ENCODE results near the gene COQ8B. TPM values are rescaled to one million over a fixed set of nuclear protein-coding genes. Genes with fewer than 3 reads are reported as not detected.
A peak's percentile ranks its signal among the peaks of the same experiment; 100 is the strongest.

Gene COQ8B
- total RNA-seq, 1 experiment from 2014 or later, result 57.7 TPM

DNA sequence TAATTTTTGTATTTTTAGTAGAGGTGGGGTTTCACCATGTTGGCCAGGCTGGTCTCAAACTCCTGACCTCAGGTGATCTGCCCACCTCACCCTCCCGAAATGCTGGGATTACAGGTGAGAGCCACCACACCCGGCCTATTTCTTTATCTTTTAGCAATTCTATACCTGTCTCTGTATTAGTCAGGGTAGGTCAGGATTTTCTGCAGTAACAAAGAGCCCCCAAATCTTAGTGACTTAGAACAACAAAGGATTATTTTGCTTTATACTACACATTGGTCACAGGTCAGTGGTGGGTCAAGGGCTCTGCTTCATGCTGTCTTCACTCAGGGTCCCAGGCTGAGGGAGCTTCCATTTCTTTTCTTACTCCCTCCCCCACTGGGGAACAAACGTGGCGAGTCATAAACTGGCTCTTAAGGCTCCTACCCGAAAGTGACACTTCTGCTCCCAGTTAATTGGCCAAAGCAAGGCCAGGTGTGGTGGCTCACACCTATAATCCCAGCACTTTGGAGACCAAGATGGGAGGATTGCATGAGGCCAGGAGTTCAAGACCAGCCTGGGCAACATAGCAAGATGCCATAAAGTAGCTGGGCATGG is 7.1 kb upstream of the COQ8B start:
- BruUV-seq (replicated peaks), result no TSS peak
- peaks cover 60% of the 10 kb centered on the region for H3K79me2 ChIP-seq (ENCODE audit: low read depth)

DNA sequence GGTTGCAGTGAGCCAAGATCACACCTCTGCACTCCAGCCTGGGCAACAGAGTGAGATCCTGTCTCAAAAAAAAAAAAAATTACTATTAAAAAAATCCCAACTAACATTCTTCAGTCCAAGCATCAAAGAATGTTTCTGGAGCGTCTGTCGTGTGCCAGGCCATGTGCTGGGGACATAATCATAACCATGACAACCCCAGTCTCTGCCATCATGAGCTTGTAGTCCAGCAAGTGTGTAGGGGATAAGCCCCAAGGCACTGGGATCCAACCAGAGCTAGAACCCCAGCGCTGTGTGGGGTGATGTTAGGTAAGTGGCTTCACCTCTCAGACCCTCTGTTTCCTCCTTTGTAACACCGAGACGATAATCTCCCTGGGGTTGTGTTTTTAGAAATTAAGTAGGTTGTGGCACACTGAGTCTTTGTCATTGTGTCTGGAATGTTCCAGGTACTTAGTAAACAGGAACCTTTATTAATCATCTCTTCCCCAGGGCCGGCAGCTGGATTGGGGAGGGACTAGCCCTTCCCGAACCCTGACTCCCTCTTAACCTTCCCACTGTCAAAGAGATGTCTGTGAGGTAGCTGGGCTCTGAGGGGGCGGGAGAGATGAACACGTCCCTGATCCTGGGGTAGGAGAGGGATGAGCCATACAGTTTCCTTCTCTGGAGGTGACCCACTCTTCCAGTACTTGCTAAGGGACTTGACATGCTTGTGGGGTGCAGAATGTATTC is 5.4 kb upstream of the COQ8B start:
- no peak for DNase-seq
- H3K4me2 ChIP-seq, result 0 out of 2 replicates have a peak overlapping the region, but pooled peaks have one; percentile 0
- peaks cover 21% of the 10 kb centered on the region; the same call in 1 of the 2 replicates for H3F3A ChIP-seq (ENCODE audit: insufficient read depth, low read depth)
- intact Hi-C loops (cut with micrococcal nuclease; ENCODE audit: unreplicated experiment), result no loop called here
- H3K9me2 ChIP-seq (ENCODE audit: insufficient read depth), result no peaks in the 10 kb centered on the region
- peaks cover 76% of the 10 kb centered on the region for H3K79me2 ChIP-seq (ENCODE audit: low read depth)
- POLR2A ChIA-PET (ENCODE audit: unreplicated experiment), result no interaction called here
- no TSS peak for BruUV-seq (replicated peaks)
- TF ChIP-seq, protein P1, sequence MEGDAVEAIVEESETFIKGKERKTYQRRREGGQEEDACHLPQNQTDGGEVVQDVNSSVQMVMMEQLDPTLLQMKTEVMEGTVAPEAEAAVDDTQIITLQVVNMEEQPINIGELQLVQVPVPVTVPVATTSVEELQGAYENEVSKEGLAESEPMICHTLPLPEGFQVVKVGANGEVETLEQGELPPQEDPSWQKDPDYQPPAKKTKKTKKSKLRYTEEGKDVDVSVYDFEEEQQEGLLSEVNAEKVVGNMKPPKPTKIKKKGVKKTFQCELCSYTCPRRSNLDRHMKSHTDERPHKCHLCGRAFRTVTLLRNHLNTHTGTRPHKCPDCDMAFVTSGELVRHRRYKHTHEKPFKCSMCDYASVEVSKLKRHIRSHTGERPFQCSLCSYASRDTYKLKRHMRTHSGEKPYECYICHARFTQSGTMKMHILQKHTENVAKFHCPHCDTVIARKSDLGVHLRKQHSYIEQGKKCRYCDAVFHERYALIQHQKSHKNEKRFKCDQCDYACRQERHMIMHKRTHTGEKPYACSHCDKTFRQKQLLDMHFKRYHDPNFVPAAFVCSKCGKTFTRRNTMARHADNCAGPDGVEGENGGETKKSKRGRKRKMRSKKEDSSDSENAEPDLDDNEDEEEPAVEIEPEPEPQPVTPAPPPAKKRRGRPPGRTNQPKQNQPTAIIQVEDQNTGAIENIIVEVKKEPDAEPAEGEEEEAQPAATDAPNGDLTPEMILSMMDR (conservative IDR thresholded peaks at IDR 0.05), result no peak
- TF ChIP-seq EZH2 (IDR thresholded peaks at IDR 0.05; ENCODE audit: low read depth), result no peak
- no peak overlapping the region for H2AFZ ChIP-seq
- CTCF ChIA-PET, result interaction anchor here (0.5 to 0.7 kb wide), 2 partner anchors 59 to 1120 kb away, joined by 3 to 13 read pairs; no protein-coding TSS in a partner anchor
- H3K27ac ChIP-seq, result no peak overlapping the region
- peaks cover 28% of the 10 kb centered on the region; the same call in 1 of the 2 replicates for H3K36me3 ChIP-seq (ENCODE audit: low read depth)
- H3K27me3 ChIP-seq (ENCODE audit: insufficient read depth, low read depth), result no peaks in the 10 kb centered on the region
- H3K4me3 ChIP-seq, result no peak overlapping the region
- peaks cover 29% of the 10 kb centered on the region for H4K20me1 ChIP-seq (ENCODE audit: insufficient read depth)
- H3K9me3 ChIP-seq (ENCODE audit: insufficient read depth, low read depth), result no peaks in the 10 kb centered on the region
- peaks cover 27% of the 10 kb centered on the region for H3K4me1 ChIP-seq (replicated peaks; ENCODE audit: insufficient read depth)

More for the DNA sequence above, 7.1 kb upstream of the COQ8B start:
- no peaks in the 10 kb centered on the region for H3K9me2 ChIP-seq (ENCODE audit: insufficient read depth)
- POLR2A ChIA-PET (ENCODE audit: unreplicated experiment), result interaction anchor here (0.6 kb wide), 1 partner anchor 103 kb away, joined by 5 read pairs; no protein-coding TSS in a partner anchor
- H3K9me3 ChIP-seq (ENCODE audit: insufficient read depth, low read depth), result no peaks in the 10 kb centered on the region
- H3K27ac ChIP-seq, result no peak overlapping the region
- 0 out of 2 replicates have a peak, but pooled peaks cover 10% of the 10 kb centered on the region for H3F3A ChIP-seq (ENCODE audit: insufficient read depth, low read depth)
- intact Hi-C loops (cut with micrococcal nuclease; ENCODE audit: unreplicated experiment), result no loop called here
- peaks cover 29% of the 10 kb centered on the region for H4K20me1 ChIP-seq (ENCODE audit: insufficient read depth)
- no peak for DNase-seq
- H3K4me1 ChIP-seq (replicated peaks; ENCODE audit: insufficient read depth), result peaks cover 27% of the 10 kb centered on the region
- peaks cover 32% of the 10 kb centered on the region; the same call in 1 of the 2 replicates for H3K36me3 ChIP-seq (ENCODE audit: low read depth)
- no peak overlapping the region for H3K4me2 ChIP-seq
- TF ChIP-seq EZH2 (IDR thresholded peaks at IDR 0.05; ENCODE audit: low read depth), result no peak
- TF ChIP-seq, protein P1 (conservative IDR thresholded peaks at IDR 0.05), result no peak
- CTCF ChIA-PET, result no interaction called here
- no peak overlapping the region for H3K4me3 ChIP-seq
- no peaks in the 10 kb centered on the region for H3K27me3 ChIP-seq (ENCODE audit: insufficient read depth, low read depth)
- no peak overlapping the region for H2AFZ ChIP-seq

GRCh38 chr19:40721140-40721486 is 4.4 kb upstream of the COQ8B start:
- no peak overlapping the region for H3K4me3 ChIP-seq
- intact Hi-C loops (cut with micrococcal nuclease; ENCODE audit: unreplicated experiment), result no loop called here
- peaks cover 27% of the 10 kb centered on the region for H3K4me1 ChIP-seq (replicated peaks; ENCODE audit: insufficient read depth)
- peaks cover 26% of the 10 kb centered on the region for H3F3A ChIP-seq (ENCODE audit: insufficient read depth, low read depth)
- H3K9me3 ChIP-seq (ENCODE audit: insufficient read depth, low read depth), result no peaks in the 10 kb centered on the region
- DNase-seq, result no peak
- no peak overlapping the region for H2AFZ ChIP-seq
- no peaks in the 10 kb centered on the region for H3K9me2 ChIP-seq (ENCODE audit: insufficient read depth)
- H3K27ac ChIP-seq, result no peak overlapping the region
- no peaks in the 10 kb centered on the region for H3K27me3 ChIP-seq (ENCODE audit: insufficient read depth, low read depth)
- TF ChIP-seq EZH2 (IDR thresholded peaks at IDR 0.05; ENCODE audit: low read depth), result no peak
- TF ChIP-seq, protein P1 (conservative IDR thresholded peaks at IDR 0.05), result no peak
- H3K79me2 ChIP-seq (ENCODE audit: low read depth), result peaks cover 76% of the 10 kb centered on the region
- peaks cover 29% of the 10 kb centered on the region for H4K20me1 ChIP-seq (ENCODE audit: insufficient read depth)
- POLR2A ChIA-PET (ENCODE audit: unreplicated experiment), result no interaction called here
- H3K4me2 ChIP-seq, result peak overlapping the region; percentile 98
- peaks cover 22% of the 10 kb centered on the region; the same call in 1 of the 2 replicates for H3K36me3 ChIP-seq (ENCODE audit: low read depth)
- BruUV-seq (replicated peaks), result no TSS peak
- CTCF ChIA-PET, result interaction anchor here (0.7 kb wide), 1 partner anchor 58 kb away, joined by 3 read pairs; no protein-coding TSS in a partner anchor
